ENCODE results near the gene IQUB.
"Not testable (repeated sequence)": the region's sequence is repeated elsewhere in the genome, so short reads cannot be mapped to it uniquely, and the experiment has no call there.

IQUB gene

GRCh38 chr7:123533929-123534382, 439 bp downstream of the IQUB start:
- H3K4me2 ChIP-seq (ENCODE audit: low read length), result peak overlapping the region; percentile 86
- peaks cover 10% of the 10 kb centered on the region for H3F3A ChIP-seq (ENCODE audit: control insufficient read depth, insufficient read depth)
- no peaks in the 10 kb centered on the region for H3K9me2 ChIP-seq (replicated peaks; ENCODE audit: control insufficient read depth, low read length)
- H4K20me1 ChIP-seq (ENCODE audit: control insufficient read depth, insufficient read depth, low read depth, low read length), result no peaks in the 10 kb centered on the region
- H3K27me3 ChIP-seq (ENCODE audit: control insufficient read depth, low read length), result peaks cover 18% of the 10 kb centered on the region
- H3K4me3 ChIP-seq (ENCODE audit: low read length), result peak overlapping the region; percentile 80
- no peak overlapping the region for H3K27ac ChIP-seq (ENCODE audit: low read depth, low read length)
- peaks cover 7% of the 10 kb centered on the region for H3K4me1 ChIP-seq (ENCODE audit: control insufficient read depth, low read length)
- no peaks in the 10 kb centered on the region for H3K9me3 ChIP-seq (ENCODE audit: control insufficient read depth, insufficient read depth, low read length)
- TF ChIP-seq CTCF (IDR thresholded peaks at IDR 0.05; ENCODE audit: low read depth, low read length, poor library complexity, severe bottlenecking), result no peak
- no peak; the same call in 1 of the 2 replicates for TF ChIP-seq EZH2phosphoT487 (IDR thresholded peaks at IDR 0.05; ENCODE audit: borderline replicate concordance, low read length)
- H3K79me2 ChIP-seq (ENCODE audit: control insufficient read depth, low read length), result no peaks in the 10 kb centered on the region
- no peaks in the 10 kb centered on the region for H3K36me3 ChIP-seq (ENCODE audit: control insufficient read depth, low read length)

GRCh38 chr7:123533553-123533917, 860 bp downstream of the IQUB start:
- Histone ChIP-seq H3F3A (ENCODE audit: control insufficient read depth, insufficient read depth) (peaks cover 10% of the 10 kb centered on the region), H3K4me3 (ENCODE audit: low read length) (no peak overlapping the region), H3K9me3 (ENCODE audit: control insufficient read depth, insufficient read depth, low read length) (no peaks in the 10 kb centered on the region), H3K9me2 (replicated peaks; ENCODE audit: control insufficient read depth, low read length) (no peaks in the 10 kb centered on the region), H3K4me1 (ENCODE audit: control insufficient read depth, low read length) (peaks cover 7% of the 10 kb centered on the region), H4K20me1 (ENCODE audit: control insufficient read depth, insufficient read depth, low read depth, low read length) (no peaks in the 10 kb centered on the region), H3K36me3 (ENCODE audit: control insufficient read depth, low read length) (no peaks in the 10 kb centered on the region), H3K27me3 (ENCODE audit: control insufficient read depth, low read length) (peaks cover 18% of the 10 kb centered on the region), H3K27ac (ENCODE audit: low read depth, low read length) (no peak overlapping the region), H3K79me2 (ENCODE audit: control insufficient read depth, low read length) (no peaks in the 10 kb centered on the region), H3K4me2 (ENCODE audit: low read length) (no peak overlapping the region)
- TF ChIP-seq EZH2phosphoT487 (IDR thresholded peaks at IDR 0.05; ENCODE audit: borderline replicate concordance, low read length), result no peak
- TF ChIP-seq CTCF (IDR thresholded peaks at IDR 0.05; ENCODE audit: low read depth, low read length, poor library complexity, severe bottlenecking), result no peak

GRCh38 chr7:123532788-123533552, 1.4 kb downstream of the IQUB start:
- not testable (repeated sequence) for H3F3A ChIP-seq (ENCODE audit: control insufficient read depth, insufficient read depth); H4K20me1 ChIP-seq (ENCODE audit: control insufficient read depth, insufficient read depth, low read depth, low read length); H3K36me3 ChIP-seq (ENCODE audit: control insufficient read depth, low read length); H3K79me2 ChIP-seq (ENCODE audit: control insufficient read depth, low read length); H3K9me3 ChIP-seq (ENCODE audit: control insufficient read depth, insufficient read depth, low read length); H3K9me2 ChIP-seq (replicated peaks; ENCODE audit: control insufficient read depth, low read length); H3K4me1 ChIP-seq (ENCODE audit: control insufficient read depth, low read length); H3K4me2 ChIP-seq (ENCODE audit: low read length); H3K27ac ChIP-seq (ENCODE audit: low read depth, low read length); H3K4me3 ChIP-seq (ENCODE audit: low read length)
- peaks cover 18% of the 10 kb centered on the region for H3K27me3 ChIP-seq (ENCODE audit: control insufficient read depth, low read length)

- not testable (repeated sequence) for H3K27ac ChIP-seq (ENCODE audit: low read depth, low read length); H3K4me1 ChIP-seq (ENCODE audit: control insufficient read depth, low read length); H3K9me2 ChIP-seq (replicated peaks; ENCODE audit: control insufficient read depth, low read length); H4K20me1 ChIP-seq (ENCODE audit: control insufficient read depth, insufficient read depth, low read depth, low read length); H3K79me2 ChIP-seq (ENCODE audit: control insufficient read depth, low read length); H3F3A ChIP-seq (ENCODE audit: control insufficient read depth, insufficient read depth); H3K9me3 ChIP-seq (ENCODE audit: control insufficient read depth, insufficient read depth, low read length); H3K4me2 ChIP-seq (ENCODE audit: low read length); H3K4me3 ChIP-seq (ENCODE audit: low read length); H3K36me3 ChIP-seq (ENCODE audit: control insufficient read depth, low read length)
- H3K27me3 ChIP-seq (ENCODE audit: control insufficient read depth, low read length), result peaks cover 18% of the 10 kb centered on the region
Measured at GRCh38 chr7:123532343-123532742, 2.1 kb downstream of the IQUB start.

GRCh38 chr7:123530035-123530591, 4.3 kb downstream of the IQUB start:
- H3F3A ChIP-seq (ENCODE audit: control insufficient read depth, insufficient read depth); H3K9me2 ChIP-seq (replicated peaks; ENCODE audit: control insufficient read depth, low read length); H3K9me3 ChIP-seq (ENCODE audit: control insufficient read depth, insufficient read depth, low read length); H3K36me3 ChIP-seq (ENCODE audit: control insufficient read depth, low read length); H4K20me1 ChIP-seq (ENCODE audit: control insufficient read depth, insufficient read depth, low read depth, low read length); H3K4me2 ChIP-seq (ENCODE audit: low read length); H3K4me3 ChIP-seq (ENCODE audit: low read length); H3K4me1 ChIP-seq (ENCODE audit: control insufficient read depth, low read length); H3K79me2 ChIP-seq (ENCODE audit: control insufficient read depth, low read length); H3K27ac ChIP-seq (ENCODE audit: low read depth, low read length): not testable (repeated sequence)
- H3K27me3 ChIP-seq (ENCODE audit: control insufficient read depth, low read length), result peaks cover 18% of the 10 kb centered on the region

Measured in DOHH2 (cell line).